K562 (cell line): ENCODE measurements around the gene AMBRA1. TPM values are rescaled to one million over a fixed set of nuclear protein-coding genes. Genes with fewer than 3 reads are reported as not detected.
A peak's percentile ranks its signal among the peaks of the same experiment; 100 is the strongest.

Experiments used
- ARID4B ChIP-seq: sonication (generic); formaldehyde crosslinking; IDR thresholded peaks from 2 replicates; pipeline ENCODE4 v1.8.0; 2022; ENCODE audit warnings: mild to moderate bottlenecking, missing genetic modification reagents
- FOS ChIP-seq: IDR thresholded peaks from 3 replicates; pipeline ENCODE4 v1.6.1; 2011; ENCODE audit not compliant: insufficient read length; ENCODE audit errors: extremely low read depth
- HDAC2 ChIP-seq: fragments of 450-650 bp; IDR thresholded peaks from 2 replicates; pipeline ENCODE4 v1.6.1; 2016; ENCODE audit warnings: mild to moderate bottlenecking
- MEF2D ChIP-seq: conservative IDR thresholded peaks from 2 replicates; pipeline ENCODE4 v1.6.1; 2016; ENCODE audit warnings: low read depth, missing genetic modification characterization, missing compliant biosample characterization
- PTRF ChIP-seq: fragments of 450-650 bp; IDR thresholded peaks from 2 replicates; pipeline ENCODE4 v1.6.1; 2016; ENCODE audit warnings: mild to moderate bottlenecking, missing genetic modification characterization, missing compliant biosample characterization
- RBM34 ChIP-seq: fragments of 200-400 bp; formaldehyde crosslinking; IDR thresholded peaks from 2 replicates; pipeline ENCODE4 v1.6.1; 2018; ENCODE audit warnings: low read length, borderline replicate concordance; ENCODE audit not compliant: insufficient read depth
- TARDBP ChIP-seq: fragments of 450-650 bp; IDR thresholded peaks from 2 replicates; pipeline ENCODE4 v1.6.1; 2016
- polyA plus RNA-seq, 8 experiments: library from polyadenylated mRNA; depleted of rRNA in 4 of 8; stranded (reverse) in 5 of 8; unstranded in 3 of 8; fragments of >200 nt; fragmentation: Nextera tagmentation in 2 of 8; fragmentation: Illumina TruSeq in 1 of 8; extraction: Ambion mirVana in 2 of 8; extraction: Trizol in 1 of 8; gene quantifications; 2 replicates each; pipeline versions ENCODE4 v1.2.1 to v1.2.3, GENCODE V29; 2011 to 2014; ENCODE audit warnings: inconsistent platforms in 1 of 8, missing spikeins in 1 of 8
- total RNA-seq, 7 experiments: library from RNA; depleted of rRNA in 6 of 7; stranded (reverse); fragments of >200 nt in 6 of 7; fragmentation: Illumina TruSeq in 2 of 7; extraction: Trizol in 2 of 7; gene quantifications; 2 replicates each; pipeline versions ENCODE4 v1.2.1 to v1.2.3, GENCODE V29; 2011 to 2021; ENCODE audit warnings: low replicate concordance in 1 of 7
- TF ChIP-seq, protein P1 (sequence below): sonication (generic); formaldehyde crosslinking; IDR thresholded peaks from 2 replicates; pipeline ENCODE4 v1.9.0; 2022; ENCODE audit warnings: mild to moderate bottlenecking, missing genetic modification reagents

AMBRA1 gene
- total and polyA plus RNA-seq, 9 of the 15 experiments (the other 6 are each of a cell fraction or from before 2014, with no cell fraction given) = 0.15 to 24.5 (median 13.0) TPM

DNA sequence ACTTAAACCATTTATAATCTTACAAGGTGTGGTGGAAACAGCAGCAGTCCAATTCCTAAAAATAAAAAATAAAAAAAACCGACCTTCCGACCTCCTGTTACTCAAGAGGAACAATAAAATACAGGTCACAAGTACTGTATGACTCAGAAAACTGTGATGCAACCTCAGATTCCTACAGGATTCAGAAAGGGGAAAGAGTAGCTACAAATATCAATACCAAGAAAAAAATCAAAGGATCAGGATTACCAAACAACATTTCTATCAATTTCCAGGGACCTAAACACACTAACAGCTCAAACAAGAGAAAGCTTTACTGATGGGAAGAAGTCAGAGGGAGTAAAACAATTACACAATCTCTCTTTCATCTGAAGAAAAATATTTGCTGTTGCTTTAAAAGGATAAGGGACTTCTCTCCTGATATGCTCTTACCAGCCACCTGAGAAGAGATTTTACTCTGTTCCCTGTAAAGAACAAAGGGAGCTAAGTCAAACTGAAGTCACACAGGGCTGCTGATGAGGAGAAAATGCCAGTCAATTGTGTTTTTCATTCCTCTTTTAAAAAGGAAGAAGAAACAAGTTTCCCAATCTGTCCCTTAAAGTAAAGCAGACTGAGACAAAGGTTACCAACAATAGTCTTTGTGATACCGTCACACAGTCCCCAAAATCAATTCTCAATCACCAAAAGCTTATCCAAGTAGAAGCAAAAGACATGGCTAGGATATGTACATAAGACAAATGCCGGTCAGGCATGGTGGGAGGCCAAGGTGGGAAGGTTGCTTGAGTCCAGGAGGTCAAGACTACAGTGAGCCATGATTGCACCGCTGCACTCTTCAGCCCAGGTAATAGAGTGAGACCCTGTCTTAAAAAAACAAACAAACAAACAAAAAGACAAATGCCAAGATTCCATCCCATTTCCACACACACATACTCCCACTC is 39.3 kb downstream of the AMBRA1 start (continued):
- no peak for TF ChIP-seq ARID4B (CRISPR knock-in tag)
- no peak for TF ChIP-seq RBM34
- TF ChIP-seq HDAC2 = 0 out of 2 replicates have a peak, but pooled peaks have one; percentile 36
- no peak for TF ChIP-seq PTRF
- no peak for TF ChIP-seq TARDBP
- TF ChIP-seq FOS = peak; percentile 33
- TF ChIP-seq MEF2D (tag) = no peak
- TF ChIP-seq, protein P1, sequence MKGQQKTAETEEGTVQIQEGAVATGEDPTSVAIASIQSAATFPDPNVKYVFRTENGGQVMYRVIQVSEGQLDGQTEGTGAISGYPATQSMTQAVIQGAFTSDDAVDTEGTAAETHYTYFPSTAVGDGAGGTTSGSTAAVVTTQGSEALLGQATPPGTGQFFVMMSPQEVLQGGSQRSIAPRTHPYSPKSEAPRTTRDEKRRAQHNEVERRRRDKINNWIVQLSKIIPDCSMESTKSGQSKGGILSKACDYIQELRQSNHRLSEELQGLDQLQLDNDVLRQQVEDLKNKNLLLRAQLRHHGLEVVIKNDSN = no peak
